Tibial nerve (tissue), 4 donors: Measurements from ENCODE around the gene RUVBL1. TPM values are rescaled to one million over a fixed set of nuclear protein-coding genes. Genes with fewer than 3 reads are reported as not detected.

ENCODE experiments used
- DNase-seq, 2 donors: peaks; one replicate each; pipeline ENCODE4 v3.0.0-alpha.2; 2019; ENCODE audit warnings: low spot score in 2 of 2
- H3K27ac ChIP-seq, 4 donors: fragments of 200-600 bp; sonication (generic) in 3 of 4; one replicate each; pipeline ENCODE4 v1.5.1; 2017 to 2019; ENCODE audit warnings: mild to moderate bottlenecking in 1 of 4
- H3K27me3 ChIP-seq, 2 donors: fragments of 200-600 bp; sonication (generic) in 1 of 2; one replicate each; pipeline versions ENCODE4 v1.5.1 to v1.6.0; 2017 to 2019
- H3K36me3 ChIP-seq, 3 donors: fragments of 200-600 bp; sonication (generic); one replicate each; pipeline ENCODE4 v1.5.1; 2018 to 2019
- H3K4me1 ChIP-seq, 4 donors: fragments of 200-600 bp; sonication (generic) in 3 of 4; one replicate each; pipeline ENCODE4 v1.5.1; 2017 to 2019
- H3K4me3 ChIP-seq, 4 donors: fragments of 200-600 bp; sonication (generic) in 3 of 4; one replicate each; pipeline ENCODE4 v1.5.1; 2017 to 2019; ENCODE audit warnings: mild to moderate bottlenecking in 1 of 4, moderate library complexity in 1 of 4
- H3K9me3 ChIP-seq, 4 donors: fragments of 200-600 bp; sonication (generic) in 3 of 4; one replicate each; pipeline ENCODE4 v1.5.1; 2017 to 2019
- CTCF ChIP-seq, 5 experiments: fragments of 200-600 bp in 3 of 5; fragments of 450-650 bp in 2 of 5; sonication (generic) in 3 of 5; IDR thresholded peaks; one replicate each; pipeline ENCODE4 v1.5.1; 2016 to 2019; ENCODE audit warnings: antibody characterized with exemption in 5 of 5, mild to moderate bottlenecking in 3 of 5, moderate library complexity in 2 of 5
- EP300 ChIP-seq, 2 donors: sonication (generic); formaldehyde crosslinking; IDR thresholded peaks; one replicate each; pipeline ENCODE4 v1.6.1; 2017; ENCODE audit warnings: antibody characterized with exemption in 2 of 2, mild to moderate bottlenecking in 1 of 2
- POLR2A ChIP-seq, 2 donors: fragments of 450-650 bp; IDR thresholded peaks; one replicate each; pipeline ENCODE4 v1.6.1; 2017; ENCODE audit warnings: antibody characterized with exemption in 2 of 2, mild to moderate bottlenecking in 2 of 2, moderate library complexity in 2 of 2
- WGBS, 2 donors: methylation state at CpG; one replicate each; pipeline ENCODE4 v1.1.5; 2018; 5-methylcytosine and 5-hydroxymethylcytosine counted together
- total RNA-seq, 4 donors: library from RNA; depleted of rRNA; stranded (reverse); fragments of >200 nt; gene quantifications; one replicate each; pipeline ENCODE4 v1.1.0, GENCODE V29; 2016

RUVBL1 gene
- total RNA-seq, 4 donors from 2014 or later = 29.7 to 41.7 (median 34.1) TPM

- DNase-seq = no peak
- no peaks in the 10 kb centered on the region for H3K27me3 ChIP-seq
- no peaks in the 10 kb centered on the region for H3K9me3 ChIP-seq
- WGBS, 2 donors = 55 to 61% methylated on average over 4 of the region's 4 CpGs
- H3K27ac ChIP-seq = no peak overlapping the region
- TF ChIP-seq POLR2A (IDR thresholded peaks at IDR 0.05) (no peak), EP300 (IDR thresholded peaks at IDR 0.05) (no peak), CTCF (IDR thresholded peaks at IDR 0.05) (no peak)
- H3K36me3 ChIP-seq = peaks cover 9 to 100% (median 65%) of the 10 kb centered on the region in 3 donors
- H3K4me3 ChIP-seq = no peak overlapping the region
- H3K4me1 ChIP-seq = peaks cover 0 to under 1% (median 0%) of the 10 kb centered on the region in 4 donors
Observed at GRCh38 chr3:128066114-128066513, 57.5 kb downstream of the RUVBL1 start.

- no peak for DNase-seq
- Histone ChIP-seq H3K27ac (no peak overlapping the region), H3K36me3 (peaks cover 9 to 100% (median 68%) of the 10 kb centered on the region in 3 donors), H3K4me3 (no peak overlapping the region), H3K27me3 (no peaks in the 10 kb centered on the region), H3K4me1 (no peaks in the 10 kb centered on the region), H3K9me3 (no peaks in the 10 kb centered on the region)
- 88 to 92% methylated on average over 6 of the region's 6 CpGs for WGBS, 2 donors
- TF ChIP-seq CTCF (IDR thresholded peaks at IDR 0.05) = no peak
- TF ChIP-seq POLR2A (IDR thresholded peaks at IDR 0.05) = no peak
- no peak for TF ChIP-seq EP300 (IDR thresholded peaks at IDR 0.05)
Observed at GRCh38 chr3:128064962-128065361, 58.6 kb downstream of the RUVBL1 start.

GRCh38 chr3:128063865-128064264 lies 59.7 kb downstream of the RUVBL1 start:
- H3K36me3 ChIP-seq = peaks cover 9 to 100% (median 73%) of the 10 kb centered on the region in 3 donors
- H3K4me3 ChIP-seq = no peak overlapping the region
- H3K27me3 ChIP-seq = no peaks in the 10 kb centered on the region
- no peak for DNase-seq
- WGBS, 2 donors = 81 to 92% methylated on average over 2 of the region's 2 CpGs
- no peak overlapping the region for H3K27ac ChIP-seq
- H3K4me1 ChIP-seq = no peaks in the 10 kb centered on the region
- TF ChIP-seq CTCF (IDR thresholded peaks at IDR 0.05) (no peak), EP300 (IDR thresholded peaks at IDR 0.05) (no peak), POLR2A (IDR thresholded peaks at IDR 0.05) (no peak)
- H3K9me3 ChIP-seq = no peaks in the 10 kb centered on the region

GRCh38 chr3:128062033-128062745 lies 61.4 kb downstream of the RUVBL1 start:
- 72 to 73% methylated on average over 8 of the region's 8 CpGs for WGBS, 2 donors
- no peaks in the 10 kb centered on the region for H3K9me3 ChIP-seq
- no peak overlapping the region for H3K4me3 ChIP-seq
- H3K36me3 ChIP-seq = peaks cover 5 to 97% (median 58%) of the 10 kb centered on the region in 3 donors
- no peak for DNase-seq
- H3K27ac ChIP-seq = no peak overlapping the region
- H3K4me1 ChIP-seq = no peaks in the 10 kb centered on the region
- no peaks in the 10 kb centered on the region for H3K27me3 ChIP-seq
- TF ChIP-seq POLR2A (IDR thresholded peaks at IDR 0.05) (no peak), EP300 (IDR thresholded peaks at IDR 0.05) (no peak), CTCF (IDR thresholded peaks at IDR 0.05) (no peak)

- peaks cover 0 to 97% (median 61%) of the 10 kb centered on the region in 3 donors for H3K36me3 ChIP-seq
- WGBS, 2 donors = 72 to 78% methylated on average over 11 of the region's 11 CpGs
Observed at GRCh38 chr3:128060473-128061381, 62.9 kb downstream of the RUVBL1 start.

More at GRCh38 chr3:128060473-128061381, 62.9 kb downstream of the RUVBL1 start:
- Histone ChIP-seq H3K4me3 (no peak overlapping the region), H3K27me3 (no peaks in the 10 kb centered on the region), H3K4me1 (peaks cover 0 to 3% (median under 1%) of the 10 kb centered on the region in 4 donors), H3K9me3 (no peaks in the 10 kb centered on the region), H3K27ac (no peak overlapping the region)
- no peak for DNase-seq
- no peak for TF ChIP-seq EP300 (IDR thresholded peaks at IDR 0.05)
- TF ChIP-seq CTCF (IDR thresholded peaks at IDR 0.05) = no peak
- TF ChIP-seq POLR2A (IDR thresholded peaks at IDR 0.05) = no peak
